Right atrium auricular region (tissue), 2 donors: ENCODE measurements around the gene SMIM38. TPM values are rescaled to one million over a fixed set of nuclear protein-coding genes. Genes with fewer than 3 reads are reported as not detected.

Experiments used
- DNase-seq: peaks from one replicate; pipeline ENCODE4 v3.0.0-alpha.2; 2019; ENCODE audit warnings: low spot score
- H3K27ac ChIP-seq, 2 donors: fragments of 200-600 bp; sonication (generic); 1 replicate in 1 of 2; 2 replicates in 1 of 2; pipeline ENCODE4 v1.5.1; 2016 to 2019
- H3K27me3 ChIP-seq, 2 donors: fragments of 200-600 bp; sonication (generic); one replicate each; pipeline versions ENCODE4 v1.5.1 to v1.6.0; 2017 to 2019
- H3K36me3 ChIP-seq: fragments of 200-600 bp; sonication (generic); one replicate; pipeline ENCODE4 v1.5.1; 2016
- H3K4me1 ChIP-seq, 2 donors: fragments of 200-600 bp; sonication (generic); one replicate each; pipeline versions ENCODE4 v1.5.1 to v1.6.0; 2017 to 2019
- H3K4me3 ChIP-seq, 2 donors: fragments of 200-600 bp; sonication (generic); 1 replicate in 1 of 2; 2 replicates in 1 of 2; pipeline ENCODE4 v1.5.1; 2017 to 2019; ENCODE audit warnings: mild to moderate bottlenecking in 1 of 2, moderate library complexity in 1 of 2
- H3K9me3 ChIP-seq, 2 donors: fragments of 200-600 bp; sonication (generic); one replicate each; pipeline ENCODE4 v1.5.1; 2019
- CTCF ChIP-seq, 2 donors: fragments of 200-600 bp; sonication (generic); IDR thresholded peaks; one replicate each; pipeline ENCODE4 v1.5.1; 2019; ENCODE audit warnings: antibody characterized with exemption in 2 of 2
- total RNA-seq, 2 donors: library from RNA; depleted of rRNA; stranded (reverse); fragments of >200 nt; gene quantifications; one replicate each; pipeline ENCODE4 v1.1.0, GENCODE V29; 2016

The SMIM38 gene
- total RNA-seq, 2 donors from 2014 or later, result 0.35 TPM; not detected in 1

DNA sequence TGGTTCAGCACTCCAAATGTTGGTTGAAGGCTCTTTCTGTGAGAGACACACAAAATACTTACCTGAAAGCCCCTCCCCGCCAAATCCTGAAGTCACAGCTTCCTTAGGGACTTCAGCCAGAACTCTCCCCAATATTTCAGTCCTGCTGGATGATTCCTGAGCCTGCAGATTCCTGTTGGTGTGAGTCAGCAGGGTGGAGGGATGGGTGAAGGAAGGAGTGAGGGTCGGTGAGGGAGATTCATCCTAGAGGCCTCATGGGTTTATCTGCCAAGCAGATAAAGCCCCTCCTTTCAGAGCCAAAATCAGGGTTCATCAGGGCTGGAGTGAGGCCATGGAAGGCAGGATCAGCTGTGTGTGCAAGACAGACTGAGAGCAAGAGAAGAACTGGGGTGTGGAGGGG is 37.9 kb downstream of the SMIM38 start:
- no peaks in the 10 kb centered on the region for H3K27me3 ChIP-seq
- H3K27ac ChIP-seq, result no peak overlapping the region
- no peaks in the 10 kb centered on the region for H3K9me3 ChIP-seq
- H3K4me3 ChIP-seq, result no peak overlapping the region
- TF ChIP-seq CTCF (IDR thresholded peaks at IDR 0.05), result no peak
- no peaks in the 10 kb centered on the region for H3K4me1 ChIP-seq
- H3K36me3 ChIP-seq, result no peaks in the 10 kb centered on the region
- DNase-seq, result no peak

- TF ChIP-seq CTCF (IDR thresholded peaks at IDR 0.05), result no peak
- Histone ChIP-seq H3K4me3 (no peak overlapping the region), H3K27ac (no peak overlapping the region), H3K9me3 (no peaks in the 10 kb centered on the region), H3K36me3 (no peaks in the 10 kb centered on the region), H3K27me3 (no peaks in the 10 kb centered on the region), H3K4me1 (no peaks in the 10 kb centered on the region)
- DNase-seq, result no peak
These were observed 38.7 kb downstream of the SMIM38 start for GRCh38 chr11:69194396-69194795.

DNA sequence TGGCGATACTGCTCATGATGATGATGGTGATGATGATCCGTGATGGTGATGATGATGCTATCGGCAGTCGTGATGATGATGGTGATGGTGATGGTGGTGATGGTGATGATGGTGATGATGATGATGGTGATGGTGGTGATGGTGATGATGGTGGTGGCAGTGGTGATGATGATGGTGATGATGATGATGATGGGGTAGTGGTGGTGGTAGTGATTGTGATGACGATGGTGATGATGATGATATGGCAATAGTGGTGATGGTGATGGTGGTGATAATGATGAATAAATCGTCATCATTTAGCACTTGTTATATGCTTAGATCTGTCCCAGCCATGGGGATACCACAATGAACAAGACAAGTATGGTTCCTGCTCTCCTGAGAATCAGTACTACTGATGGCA is 39.2 kb downstream of the SMIM38 start:
- Histone ChIP-seq H3K27me3 (no peaks in the 10 kb centered on the region), H3K4me3 (no peak overlapping the region), H3K36me3 (no peaks in the 10 kb centered on the region), H3K27ac (no peak overlapping the region), H3K4me1 (peaks cover 0 to 3% of the 10 kb centered on the region in 2 donors), H3K9me3 (no peaks in the 10 kb centered on the region)
- no peak for TF ChIP-seq CTCF (IDR thresholded peaks at IDR 0.05)
- no peak for DNase-seq

GRCh38 chr11:69195824-69196782 is 40.4 kb downstream of the SMIM38 start:
- Histone ChIP-seq H3K9me3 (no peaks in the 10 kb centered on the region), H3K27ac (no peak overlapping the region), H3K4me3 (no peak overlapping the region), H3K36me3 (no peaks in the 10 kb centered on the region), H3K27me3 (no peaks in the 10 kb centered on the region), H3K4me1 (peaks cover 0 to 12% of the 10 kb centered on the region in 2 donors)
- DNase-seq, result no peak
- TF ChIP-seq CTCF (IDR thresholded peaks at IDR 0.05), result no peak

- Histone ChIP-seq H3K36me3 (no peaks in the 10 kb centered on the region), H3K4me3 (no peak overlapping the region), H3K9me3 (no peaks in the 10 kb centered on the region), H3K27ac (no peak overlapping the region), H3K27me3 (no peaks in the 10 kb centered on the region), H3K4me1 (peaks cover 0 to 12% of the 10 kb centered on the region in 2 donors)
- DNase-seq, result no peak
- no peak for TF ChIP-seq CTCF (IDR thresholded peaks at IDR 0.05)
These were observed 41.0 kb downstream of the SMIM38 start for GRCh38 chr11:69196783-69197169.
